CD4-positive, alpha-beta T cell treated with Interleukin-1 beta for 1 hour (primary cell): Measurements from ENCODE around the gene KIAA1210.

Experiments
- DNase-seq, 2 donors: peaks; one replicate each; pipeline ENCODE4 v3.0.0-alpha.2; 2020 to 2022

Gene KIAA1210

GRCh38 chrX:119127650-119128049 is at the start of gene KIAA1210:
Gene KIAA1210 (minus strand): TSS chrX:119127812. CDS start chrX:119123642, 4,170 bp downstream.
- DNase-seq, result no peak

- DNase-seq, result no peak
These were observed 49.7 kb upstream of the KIAA1210 start for GRCh38 chrX:119177278-119177677.

GRCh38 chrX:119174900-119175299 is 47.3 kb upstream of the KIAA1210 start:
- DNase-seq, result no peak

GRCh38 chrX:119168104-119168503 is 40.5 kb upstream of the KIAA1210 start:
- no peak for DNase-seq

- no peak for DNase-seq
These were observed 30.6 kb upstream of the KIAA1210 start for GRCh38 chrX:119158226-119158625.

GRCh38 chrX:119156241-119156640 is 28.6 kb upstream of the KIAA1210 start:
- DNase-seq, result no peak

GRCh38 chrX:119155416-119156035 is 27.9 kb upstream of the KIAA1210 start:
- DNase-seq, result no peak

GRCh38 chrX:119151051-119151380 is 23.4 kb upstream of the KIAA1210 start:
- DNase-seq, result no peak

GRCh38 chrX:119150163-119151050 is 22.8 kb upstream of the KIAA1210 start:
- DNase-seq, result no peak

- no peak for DNase-seq
These were observed 19.9 kb upstream of the KIAA1210 start for GRCh38 chrX:119147486-119147885.

GRCh38 chrX:119145241-119145653 is 17.6 kb upstream of the KIAA1210 start:
- DNase-seq, result no peak

GRCh38 chrX:119134466-119134865 is 6.9 kb upstream of the KIAA1210 start:
- DNase-seq, result no peak

- no peak for DNase-seq
These were observed 5.3 kb upstream of the KIAA1210 start for GRCh38 chrX:119132961-119133360.

- no peak for DNase-seq
These were observed 4.7 kb upstream of the KIAA1210 start for GRCh38 chrX:119132316-119132715.

GRCh38 chrX:119130911-119131310 is 3.3 kb upstream of the KIAA1210 start:
- no peak for DNase-seq

GRCh38 chrX:119121341-119121740 is 6.3 kb downstream of the KIAA1210 start:
- DNase-seq, result no peak

GRCh38 chrX:119118780-119119395 is 8.7 kb downstream of the KIAA1210 start:
- peak; percentile 33 to 40 for DNase-seq

- DNase-seq, result no peak
These were observed 20.4 kb downstream of the KIAA1210 start for GRCh38 chrX:119107206-119107605.

- no peak for DNase-seq
These were observed 21.8 kb downstream of the KIAA1210 start for GRCh38 chrX:119105826-119106225.

GRCh38 chrX:119101168-119101567 is 26.4 kb downstream of the KIAA1210 start:
- DNase-seq, result no peak

GRCh38 chrX:119095936-119096335 is 31.7 kb downstream of the KIAA1210 start:
- no peak for DNase-seq

GRCh38 chrX:119094819-119095218 is 32.8 kb downstream of the KIAA1210 start:
- DNase-seq, result no peak

- DNase-seq, result no peak
These were observed 33.4 kb downstream of the KIAA1210 start for GRCh38 chrX:119093991-119094735.
